Chondrocyte (in vitro differentiated cells): ENCODE measurements around the gene ARHGEF4. TPM values are rescaled to one million over a fixed set of nuclear protein-coding genes. Genes with fewer than 3 reads are reported as not detected.

Experiments
- DNase-seq: peaks from one replicate; pipeline ENCODE4 v3.0.0; 2021; ENCODE audit warnings: mixed read lengths, low spot score
- H3K27ac Mint-ChIP-seq: one replicate; pipeline ENCODE4 v1.8.0; 2021; ENCODE audit warnings: mild to moderate bottlenecking, moderate library complexity, mixed read lengths; ENCODE audit not compliant: unreplicated experiment
- H3K27me3 Mint-ChIP-seq: 2 replicates; pipeline ENCODE4 v1.8.0; 2021; ENCODE audit warnings: low read depth, mixed read lengths
- H3K36me3 Mint-ChIP-seq: 2 replicates; pipeline ENCODE4 v1.8.0; 2021; ENCODE audit warnings: low read depth, mixed read lengths
- H3K4me1 Mint-ChIP-seq: 2 replicates; pipeline ENCODE4 v1.8.0; 2021; ENCODE audit warnings: low read depth, mild to moderate bottlenecking, mixed read lengths
- H3K4me3 Mint-ChIP-seq: one replicate; pipeline ENCODE4 v1.8.0; 2021; ENCODE audit warnings: mild to moderate bottlenecking, moderate library complexity, mixed read lengths; ENCODE audit not compliant: unreplicated experiment
- H3K9me3 Mint-ChIP-seq: 2 replicates; pipeline ENCODE4 v1.8.0; 2021; ENCODE audit warnings: low read depth, mixed read lengths
- CTCF ChIP-seq: fragments of 200-600 bp; sonication (generic); IDR thresholded peaks from 2 replicates; pipeline ENCODE4 v1.5.0; 2021; ENCODE audit warnings: antibody characterized with exemption, mild to moderate bottlenecking, moderate library complexity
- total RNA-seq: library from RNA; stranded (reverse); gene quantifications from 3 replicates; pipeline ENCODE4 v1.2.1, GENCODE V29; 2021

Gene ARHGEF4
- total RNA-seq, 1 donor from 2014 or later, result 12.3 TPM

- Mint-ChIP-seq H3K9me3 (peaks cover 5% of the 10 kb centered on the region), H3K36me3 (no peaks in the 10 kb centered on the region), H3K27ac (no peak overlapping the region), H3K4me3 (no peak overlapping the region), H3K27me3 (peaks cover 24% of the 10 kb centered on the region), H3K4me1 (no peaks in the 10 kb centered on the region)
- no peak for TF ChIP-seq CTCF
- DNase-seq, result peak; percentile 38
Observed at GRCh38 chr2:130813722-130814121, 23.0 kb upstream of the ARHGEF4 start.

DNA sequence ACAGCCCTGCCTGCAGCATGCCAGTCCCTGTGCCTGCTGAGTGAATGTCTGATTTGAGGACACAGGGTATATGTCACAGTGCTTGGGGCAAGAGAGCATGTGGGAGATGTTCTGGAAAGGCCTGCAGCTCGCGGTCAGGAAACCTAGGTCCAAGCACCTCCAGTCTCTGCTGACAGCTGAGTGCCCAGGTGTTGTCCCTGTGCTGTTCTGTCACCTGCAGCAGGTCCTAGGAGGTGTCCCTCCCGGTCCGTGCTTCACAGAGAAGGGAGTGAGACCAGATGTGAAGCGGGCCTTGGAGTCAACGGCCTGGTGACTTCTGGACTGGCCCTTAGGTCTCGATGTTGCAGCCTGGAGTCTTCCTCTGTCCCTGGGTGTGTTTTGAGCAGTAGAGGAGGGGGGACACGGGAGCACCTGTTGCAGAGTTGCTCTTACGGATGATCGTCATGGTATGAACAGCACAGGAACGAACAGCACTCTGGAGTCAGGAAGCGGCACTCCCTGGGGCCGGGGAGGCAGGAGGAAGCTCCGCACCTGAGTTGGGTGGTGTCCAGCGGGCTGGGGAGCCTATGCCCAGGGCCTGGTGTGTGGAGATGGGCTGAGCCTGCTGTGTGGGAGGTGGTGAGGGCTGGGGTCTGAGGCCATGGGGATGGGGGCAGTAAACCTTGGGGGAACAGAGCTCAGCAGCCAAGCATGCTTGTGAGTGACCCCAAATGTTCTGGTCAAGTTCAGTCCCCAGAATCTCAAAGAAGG lies 21.6 kb upstream of the ARHGEF4 start:
- TF ChIP-seq CTCF, result no peak
- Mint-ChIP-seq H3K4me1 (peaks cover 5% of the 10 kb centered on the region), H3K27me3 (peaks cover 24% of the 10 kb centered on the region), H3K4me3 (no peak overlapping the region), H3K27ac (no peak overlapping the region), H3K9me3 (no peaks in the 10 kb centered on the region), H3K36me3 (no peaks in the 10 kb centered on the region)
- peak; percentile 77 for DNase-seq

DNA sequence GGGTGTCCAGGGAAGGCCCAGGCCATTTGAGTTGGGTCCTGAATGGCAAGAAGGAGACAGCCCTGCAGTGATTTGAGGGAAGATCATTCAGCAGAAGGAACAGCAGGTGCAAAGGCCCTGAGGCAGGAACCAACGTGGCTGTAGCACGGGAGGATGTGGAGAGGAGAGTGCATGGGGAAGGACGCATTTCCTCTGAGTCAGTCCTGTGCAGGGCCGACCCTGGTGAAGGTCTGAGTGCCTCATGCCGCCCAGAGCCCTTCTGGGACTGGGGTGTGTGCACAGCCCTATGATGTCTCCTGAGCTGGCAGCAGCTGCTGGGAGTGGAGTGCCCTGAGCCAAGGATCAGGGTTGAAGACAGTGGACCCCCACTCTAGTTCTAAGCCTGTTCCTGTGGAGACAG lies 17.9 kb upstream of the ARHGEF4 start:
- no peaks in the 10 kb centered on the region for H3K36me3 Mint-ChIP-seq
- peaks cover 11% of the 10 kb centered on the region for H3K4me1 Mint-ChIP-seq
- H3K27me3 Mint-ChIP-seq, result peaks cover 5% of the 10 kb centered on the region
- no peak overlapping the region for H3K4me3 Mint-ChIP-seq
- no peak overlapping the region for H3K27ac Mint-ChIP-seq
- no peak for TF ChIP-seq CTCF
- peak; percentile 68 for DNase-seq
- H3K9me3 Mint-ChIP-seq, result no peaks in the 10 kb centered on the region

GRCh38 chr2:130819226-130819607 lies 17.5 kb upstream of the ARHGEF4 start:
- DNase-seq, result peak; percentile 84
- TF ChIP-seq CTCF, result no peak
- Mint-ChIP-seq H3K4me3 (no peak overlapping the region), H3K27me3 (peaks cover 5% of the 10 kb centered on the region), H3K9me3 (no peaks in the 10 kb centered on the region), H3K4me1 (peaks cover 13% of the 10 kb centered on the region), H3K36me3 (no peaks in the 10 kb centered on the region), H3K27ac (no peak overlapping the region)

DNA sequence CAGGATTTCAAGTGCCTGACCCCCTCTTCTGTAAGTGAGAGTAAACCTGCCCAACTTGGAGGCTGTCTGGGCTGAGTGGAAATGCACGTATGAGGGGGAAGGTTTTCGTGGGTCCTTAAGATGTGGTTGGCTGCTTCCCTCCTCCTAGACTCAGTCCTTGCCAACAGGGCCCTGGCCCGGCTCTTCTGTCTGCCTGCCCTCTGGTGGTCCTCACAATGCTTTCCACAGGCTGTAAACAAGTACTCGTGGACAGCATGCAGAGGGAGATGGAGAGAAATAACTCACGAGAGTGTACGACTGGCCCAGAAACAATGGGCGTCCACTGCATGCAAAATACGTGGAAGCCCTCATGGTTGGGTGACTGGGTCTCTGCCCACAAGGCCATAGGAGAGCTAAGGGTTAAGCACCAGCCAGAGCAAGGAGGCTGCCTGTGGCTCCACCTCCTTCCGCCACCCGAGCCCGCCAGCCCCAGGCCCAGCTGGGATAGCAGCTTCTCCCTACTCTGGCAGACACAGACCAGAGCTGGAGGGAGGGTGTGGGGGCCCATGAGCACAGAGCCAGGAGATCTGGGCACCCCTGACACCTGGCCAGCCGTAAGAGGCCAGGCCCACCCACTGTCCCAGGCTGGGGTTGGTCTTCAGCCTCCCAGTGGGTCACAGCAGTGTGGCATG lies 17.0 kb upstream of the ARHGEF4 start:
- peak; percentile 79 for DNase-seq
- Mint-ChIP-seq H3K4me3 (no peak overlapping the region), H3K9me3 (no peaks in the 10 kb centered on the region), H3K36me3 (no peaks in the 10 kb centered on the region), H3K27ac (no peak overlapping the region), H3K4me1 (peaks cover 17% of the 10 kb centered on the region), H3K27me3 (peaks cover 5% of the 10 kb centered on the region)
- no peak for TF ChIP-seq CTCF
